ENCODE results near the gene HMHB1.

- TF ChIP-seq EZH2 (IDR thresholded peaks at IDR 0.05; ENCODE audit: low read length) (no peak), CTCF (optimal IDR thresholded peaks at IDR 0.05 in 1 of 3, IDR thresholded peaks at IDR 0.05 in 1 of 3, conservative IDR thresholded peaks at IDR 0.05 in 1 of 3; ENCODE audit: extremely low read depth in 1 of 3, insufficient read depth in 2 of 3, low read length in 3 of 3) (no peak)
Observed at GRCh38 chr5:143790457-143791112, 21.4 kb upstream of the HMHB1 start.

Data from keratinocyte (primary cell).